Stimulated activated CD8-positive, alpha-beta memory T cell treated with anti-CD3 and anti-CD28 coated beads, Interleukin-15, amount 100 ng/mL, for 4 hours (primary cell): ENCODE results near the gene OR51B4.
"Not testable (repeated sequence)": the region's sequence is repeated elsewhere in the genome, so short reads cannot be mapped to it uniquely, and the experiment has no call there.

Experiments
- DNase-seq, 2 donors: peaks; one replicate each; pipeline ENCODE4 v3.0.0-alpha.2; 2020; ENCODE audit warnings: low read depth in 2 of 2

OR51B4 gene

DNA sequence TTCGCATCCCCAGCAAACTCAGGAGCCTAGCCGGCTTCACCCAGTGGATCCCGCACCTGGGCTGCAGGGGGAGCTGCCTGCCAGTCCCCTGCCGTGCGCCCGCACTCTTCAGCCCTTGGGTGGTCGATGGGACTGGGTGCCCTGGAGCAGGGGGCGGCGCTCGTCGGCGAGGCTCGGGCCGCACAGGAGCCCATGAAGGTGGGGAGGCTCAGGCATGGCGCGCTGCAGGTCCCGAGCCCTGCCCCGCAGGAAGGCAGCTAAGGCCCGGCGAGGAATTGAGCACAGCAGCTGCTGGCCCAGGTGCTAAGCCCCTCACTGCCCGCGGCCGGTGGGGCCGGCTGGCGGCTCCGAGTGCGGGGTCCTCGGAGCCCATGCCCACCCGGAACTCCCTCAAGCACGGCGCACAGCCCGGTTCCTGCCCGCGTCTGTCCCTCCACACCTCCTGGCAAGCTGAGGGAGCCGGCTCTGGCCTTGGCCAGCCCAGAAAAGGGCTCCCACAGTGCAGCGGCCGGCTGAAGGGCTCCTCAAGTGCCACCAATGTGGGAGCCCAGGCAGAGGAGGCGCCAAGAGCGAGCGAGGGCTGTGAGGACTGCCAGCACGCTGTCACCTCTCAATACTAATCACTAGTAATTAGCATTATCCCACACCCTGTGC is 7.3 kb downstream of the OR51B4 start:
- not testable (repeated sequence) for DNase-seq

DNA sequence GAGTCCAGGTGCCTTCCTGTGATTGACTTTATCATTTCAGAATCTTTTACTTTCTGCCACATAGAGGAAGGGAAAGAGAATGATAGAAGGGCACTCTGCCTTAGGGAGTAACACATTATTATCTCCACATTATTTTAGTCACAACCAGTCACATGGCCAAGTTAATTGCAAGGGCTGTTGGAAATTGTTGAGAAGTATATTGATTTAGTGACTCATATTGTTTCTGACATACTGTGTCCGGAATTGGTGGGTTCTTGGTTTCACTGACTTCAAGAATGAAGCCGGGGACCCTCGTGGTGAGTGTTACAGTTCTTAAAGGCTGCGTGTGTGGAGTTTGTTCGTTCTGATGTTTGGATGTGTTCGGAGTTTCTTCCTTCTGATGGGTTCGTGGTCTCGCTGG is 8.7 kb downstream of the OR51B4 start:
- no peak for DNase-seq

DNA sequence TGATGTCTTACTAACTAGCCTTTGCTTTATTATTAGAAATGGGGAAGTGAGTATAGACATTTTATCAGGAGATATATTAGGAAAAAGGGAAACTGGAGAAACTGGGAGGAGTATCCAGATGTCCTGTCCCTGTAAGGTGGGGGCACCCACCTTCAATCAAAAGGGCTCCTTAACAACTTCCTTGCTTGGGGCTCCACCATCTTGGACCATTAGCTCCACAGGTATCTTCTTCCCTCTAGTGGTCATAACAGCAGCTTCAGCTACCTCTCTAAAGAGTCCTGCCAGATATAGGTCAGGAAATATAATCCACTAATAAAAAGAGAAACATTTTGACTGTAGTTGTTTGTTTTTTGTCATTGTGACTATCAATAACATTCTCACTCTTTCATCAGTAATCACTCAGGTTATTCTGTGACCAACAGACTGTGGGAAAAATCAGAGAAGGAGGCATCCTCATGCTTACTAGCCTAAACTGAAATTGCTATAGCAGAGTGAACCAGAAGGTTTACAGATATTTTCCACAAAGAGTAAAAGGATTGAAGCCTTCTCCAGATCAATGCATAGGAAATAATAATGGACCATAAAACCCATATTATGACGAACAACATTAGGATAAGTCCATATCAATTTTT is 10.4 kb downstream of the OR51B4 start:
- no peak for DNase-seq

DNA sequence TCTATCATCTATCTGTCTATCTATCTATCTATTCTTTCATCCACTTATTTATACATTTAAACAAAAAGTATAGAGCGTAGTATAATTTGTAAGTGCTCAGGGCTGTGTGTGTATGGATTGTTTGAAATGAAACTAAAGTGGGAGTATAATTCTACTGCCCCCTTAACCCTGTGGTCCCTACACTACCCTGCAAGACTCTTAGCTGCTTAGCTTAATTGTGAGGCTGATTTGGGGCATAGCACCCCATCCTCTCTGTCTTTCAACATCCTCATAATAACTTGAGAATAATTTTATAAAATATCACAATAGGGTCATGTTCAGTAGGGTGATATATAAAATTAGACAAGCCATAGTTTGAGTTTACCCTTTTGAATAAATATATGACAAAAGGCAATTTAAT is 11.6 kb downstream of the OR51B4 start:
- no peak for DNase-seq

DNA sequence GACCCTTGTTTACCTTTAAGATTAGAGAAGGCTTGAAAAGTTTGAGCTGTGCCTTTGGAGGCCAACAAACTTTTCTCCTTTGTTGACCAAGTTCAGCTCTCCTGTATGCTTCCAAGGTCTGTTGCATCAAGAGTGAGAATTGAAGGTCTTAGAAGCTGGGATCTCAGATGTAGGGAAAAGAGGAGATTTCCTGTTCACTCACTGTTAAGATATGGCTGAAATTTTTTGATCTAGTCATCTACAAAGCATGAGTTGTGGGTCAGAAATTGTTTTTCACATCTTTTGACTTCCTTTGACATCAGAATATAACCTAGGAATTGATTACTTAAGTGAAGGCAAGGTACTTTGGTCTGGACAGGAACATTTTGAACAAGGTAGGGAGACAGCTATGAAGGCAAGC is 12.1 kb downstream of the OR51B4 start:
- DNase-seq, result no peak

DNA sequence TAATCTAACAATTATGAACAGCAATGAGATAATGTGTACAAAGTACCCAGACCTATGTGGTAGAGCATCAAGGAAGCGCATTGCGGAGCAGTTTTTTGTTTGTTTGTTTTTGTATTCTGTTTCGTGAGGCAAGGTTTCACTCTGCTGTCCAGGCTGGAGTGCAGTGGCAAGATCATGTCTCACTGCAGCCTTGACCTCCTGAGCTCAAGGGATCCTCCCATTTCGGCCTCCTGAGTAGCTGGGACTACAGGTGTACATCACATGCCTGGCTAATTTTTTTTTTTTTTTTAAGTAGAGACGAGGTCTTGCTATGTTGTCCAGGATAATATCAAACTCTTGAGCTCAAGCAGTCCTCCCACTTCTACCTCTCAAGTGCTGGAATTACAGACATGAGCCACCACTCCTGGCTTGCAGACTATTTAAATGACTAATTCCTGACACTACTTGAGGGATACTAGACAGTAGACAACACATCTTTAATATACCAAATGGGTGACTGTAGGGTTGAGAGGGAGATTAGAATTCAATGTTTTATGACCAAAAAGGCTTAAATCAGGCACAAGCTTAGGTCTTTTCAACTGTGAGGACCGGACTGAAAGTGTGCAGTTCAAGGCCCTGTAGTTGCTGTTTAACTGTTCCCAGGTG is 12.7 kb downstream of the OR51B4 start:
- no peak for DNase-seq

DNA sequence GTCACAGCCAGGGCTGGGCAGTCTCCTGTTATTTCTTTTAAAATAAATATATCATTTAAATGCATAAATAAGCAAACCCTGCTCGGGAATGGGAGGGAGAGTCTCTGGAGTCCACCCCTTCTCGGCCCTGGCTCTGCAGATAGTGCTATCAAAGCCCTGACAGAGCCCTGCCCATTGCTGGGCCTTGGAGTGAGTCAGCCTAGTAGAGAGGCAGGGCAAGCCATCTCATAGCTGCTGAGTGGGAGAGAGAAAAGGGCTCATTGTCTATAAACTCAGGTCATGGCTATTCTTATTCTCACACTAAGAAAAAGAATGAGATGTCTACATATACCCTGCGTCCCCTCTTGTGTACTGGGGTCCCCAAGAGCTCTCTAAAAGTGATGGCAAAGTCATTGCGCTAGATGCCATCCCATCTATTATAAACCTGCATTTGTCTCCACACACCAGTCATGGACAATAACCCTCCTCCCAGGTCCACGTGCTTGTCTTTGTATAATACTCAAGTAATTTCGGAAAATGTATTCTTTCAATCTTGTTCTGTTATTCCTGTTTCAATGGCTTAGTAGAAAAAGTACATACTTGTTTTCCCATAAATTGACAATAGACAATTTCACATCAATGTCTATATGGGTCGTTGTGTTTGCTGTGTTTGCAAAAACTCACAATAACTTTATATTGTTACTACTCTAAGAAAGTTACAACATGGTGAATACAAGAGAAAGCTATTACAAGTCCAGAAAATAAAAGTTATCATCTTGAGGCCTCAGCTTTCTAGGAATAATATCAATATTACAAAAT is 13.4 kb downstream of the OR51B4 start:
- no peak for DNase-seq

DNA sequence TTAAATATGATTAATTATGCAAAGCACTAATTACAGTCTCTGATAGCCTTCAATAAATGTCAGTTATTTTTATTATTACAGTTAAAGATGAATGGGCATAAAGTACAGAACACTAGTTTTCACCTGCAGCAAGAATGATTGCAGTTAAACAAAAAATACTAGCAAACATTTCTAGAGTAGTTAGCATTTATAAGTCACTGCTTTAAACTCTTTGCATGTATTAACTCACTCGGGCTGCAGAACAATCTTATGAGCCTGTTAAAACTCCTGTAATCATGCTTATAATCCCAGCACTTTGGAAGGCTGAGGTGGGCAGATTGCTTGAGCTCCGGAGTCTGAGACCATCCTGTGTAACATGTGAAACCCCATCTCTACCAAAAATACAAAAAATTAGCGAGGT is 14.8 kb downstream of the OR51B4 start:
- DNase-seq, result no peak

DNA sequence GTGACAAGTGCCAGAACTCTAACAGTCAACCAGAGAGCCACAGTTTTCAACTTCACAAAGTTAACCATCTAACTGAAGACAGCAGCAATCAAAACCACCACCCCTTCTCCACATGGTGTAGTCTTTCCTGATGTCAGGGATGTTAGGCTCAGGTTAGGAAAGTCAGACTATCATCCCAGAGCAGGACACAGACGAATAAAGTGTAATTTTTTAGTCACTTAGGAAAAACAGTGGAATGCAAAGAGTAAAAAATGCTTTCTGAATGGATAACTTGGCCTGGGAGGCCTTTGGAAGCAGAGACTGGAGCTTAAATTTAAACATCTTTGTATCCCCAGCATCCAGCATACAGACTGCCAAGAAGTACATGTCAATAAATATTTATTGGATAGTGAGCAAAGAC is 15.4 kb downstream of the OR51B4 start:
- no peak for DNase-seq

DNA sequence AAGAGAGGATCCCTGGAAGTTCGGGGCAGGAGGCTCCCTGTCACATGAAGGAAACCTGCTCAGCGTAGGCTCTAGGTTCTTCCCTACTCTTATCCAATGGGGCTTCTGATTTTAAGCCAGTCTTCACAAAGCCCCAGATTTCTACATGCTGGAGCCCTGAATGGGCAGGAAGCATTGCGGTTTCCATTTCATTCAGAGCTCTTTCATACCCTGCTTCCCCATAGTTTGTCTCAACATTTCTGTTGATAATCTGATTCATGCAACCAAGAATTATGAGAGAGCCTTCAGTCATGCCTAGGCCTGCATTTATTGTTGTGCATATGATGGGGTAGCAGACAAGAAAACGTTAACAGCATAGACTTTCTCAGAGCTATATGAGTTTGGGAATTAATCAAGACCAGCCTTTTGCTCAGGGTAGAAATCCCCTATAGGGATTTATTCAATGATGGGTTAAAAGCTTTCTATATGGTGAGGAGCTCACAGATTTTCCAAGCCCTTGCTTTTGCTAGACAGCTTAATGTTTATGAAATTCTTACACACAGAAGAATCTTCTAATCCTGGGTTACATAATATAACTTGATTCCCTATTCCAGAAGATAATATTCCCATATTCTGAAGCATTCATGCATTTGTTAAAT is 15.9 kb downstream of the OR51B4 start:
- no peak for DNase-seq

DNA sequence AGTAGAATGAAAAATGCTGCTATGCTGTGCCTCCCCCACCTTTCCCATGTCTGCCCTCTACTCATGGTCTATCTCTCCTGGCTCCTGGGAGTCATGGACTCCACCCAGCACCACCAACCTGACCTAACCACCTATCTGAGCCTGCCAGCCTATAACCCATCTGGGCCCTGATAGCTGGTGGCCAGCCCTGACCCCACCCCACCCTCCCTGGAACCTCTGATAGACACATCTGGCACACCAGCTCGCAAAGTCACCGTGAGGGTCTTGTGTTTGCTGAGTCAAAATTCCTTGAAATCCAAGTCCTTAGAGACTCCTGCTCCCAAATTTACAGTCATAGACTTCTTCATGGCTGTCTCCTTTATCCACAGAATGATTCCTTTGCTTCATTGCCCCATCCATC is 17.1 kb downstream of the OR51B4 start:
- no peak for DNase-seq

DNA sequence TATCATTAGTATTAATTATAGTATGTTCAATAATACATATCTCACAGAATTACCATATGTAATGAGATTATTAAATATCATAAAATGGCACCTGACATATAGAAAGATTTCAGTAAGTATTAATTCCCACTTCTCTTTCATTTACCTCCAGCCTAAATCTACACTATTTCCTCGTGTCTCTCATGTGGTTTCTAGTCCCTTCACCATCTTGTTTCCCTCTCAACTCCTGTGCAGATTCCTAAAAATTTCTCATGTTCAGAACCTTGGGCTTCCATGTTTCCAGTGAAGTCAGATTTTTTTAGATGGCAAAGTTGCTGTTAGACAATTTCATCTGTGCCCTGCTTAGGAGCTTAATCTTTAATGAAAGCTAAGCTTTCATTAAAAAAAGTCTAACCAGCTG is 17.9 kb downstream of the OR51B4 start:
- DNase-seq, result no peak

DNA sequence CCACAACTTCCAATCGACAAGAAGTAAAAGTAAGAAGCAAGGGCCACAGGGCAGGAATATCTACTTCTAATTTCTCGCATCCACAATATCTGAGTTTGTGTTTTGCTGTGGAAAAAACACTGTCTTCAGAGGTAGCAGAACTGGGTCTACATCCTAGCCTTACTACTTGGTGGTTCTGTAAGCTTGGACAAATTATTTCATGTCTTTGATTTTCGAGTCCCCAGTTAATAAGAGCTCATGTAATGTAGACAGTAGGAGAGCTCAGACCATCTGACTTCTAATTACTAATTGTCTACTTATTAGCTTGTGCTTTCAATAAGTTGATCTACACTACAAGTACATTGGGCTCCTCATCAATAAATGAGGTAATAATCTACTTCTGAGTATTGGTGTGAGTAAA is 18.7 kb downstream of the OR51B4 start:
- no peak for DNase-seq

DNA sequence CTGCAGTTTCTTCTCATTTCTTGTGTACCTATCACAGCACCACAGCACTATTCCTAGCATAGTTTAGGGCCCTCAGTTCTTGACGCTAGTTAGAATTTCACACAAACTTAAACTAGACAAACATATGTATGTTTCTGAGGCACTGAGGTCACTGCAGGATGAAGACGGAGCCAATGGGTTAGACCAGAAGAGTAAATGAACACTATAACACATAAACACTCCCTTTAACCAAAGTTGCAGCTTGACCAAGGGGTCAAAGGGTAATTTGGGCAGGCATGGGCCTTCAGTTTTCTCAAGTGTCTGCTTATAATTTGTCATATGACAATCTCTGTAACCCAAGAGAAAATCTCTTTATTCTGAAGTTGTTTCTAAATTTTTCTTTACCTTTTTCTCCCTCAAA is 19.1 kb downstream of the OR51B4 start:
- no peak for DNase-seq

DNA sequence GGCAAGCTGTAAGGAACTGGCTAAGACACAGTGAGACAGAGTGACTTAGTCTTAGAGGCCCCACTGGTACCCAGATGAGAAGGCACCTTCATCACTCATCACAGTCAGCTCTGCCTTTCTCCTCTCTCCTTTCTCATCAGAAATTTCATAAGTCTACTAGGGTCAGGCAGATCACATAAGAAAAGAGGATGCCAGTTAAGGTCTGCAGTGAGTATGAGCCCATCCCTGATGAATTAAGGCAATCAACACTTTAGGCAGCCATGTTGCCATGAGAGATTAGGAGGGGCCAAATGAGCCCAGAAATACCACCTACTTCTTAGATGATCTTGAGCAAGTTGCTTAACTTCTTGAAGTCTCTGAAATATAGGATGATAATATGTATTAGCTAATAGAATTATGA is 20.1 kb downstream of the OR51B4 start:
- no peak for DNase-seq

DNA sequence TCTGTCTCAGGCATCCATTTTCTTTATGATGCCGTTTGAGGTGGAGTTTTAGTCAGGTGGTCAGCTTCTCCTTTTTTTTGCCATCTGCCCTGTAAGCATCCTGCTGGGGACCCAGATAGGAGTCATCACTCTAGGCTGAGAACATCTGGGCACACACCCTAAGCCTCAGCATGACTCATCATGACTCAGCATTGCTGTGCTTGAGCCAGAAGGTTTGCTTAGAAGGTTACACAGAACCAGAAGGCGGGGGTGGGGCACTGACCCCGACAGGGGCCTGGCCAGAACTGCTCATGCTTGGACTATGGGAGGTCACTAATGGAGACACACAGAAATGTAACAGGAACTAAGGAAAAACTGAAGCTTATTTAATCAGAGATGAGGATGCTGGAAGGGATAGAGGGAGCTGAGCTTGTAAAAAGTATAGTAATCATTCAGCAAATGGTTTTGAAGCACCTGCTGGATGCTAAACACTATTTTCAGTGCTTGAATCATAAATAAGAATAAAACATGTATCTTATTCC is 21.1 kb downstream of the OR51B4 start:
- DNase-seq, result no peak

DNA sequence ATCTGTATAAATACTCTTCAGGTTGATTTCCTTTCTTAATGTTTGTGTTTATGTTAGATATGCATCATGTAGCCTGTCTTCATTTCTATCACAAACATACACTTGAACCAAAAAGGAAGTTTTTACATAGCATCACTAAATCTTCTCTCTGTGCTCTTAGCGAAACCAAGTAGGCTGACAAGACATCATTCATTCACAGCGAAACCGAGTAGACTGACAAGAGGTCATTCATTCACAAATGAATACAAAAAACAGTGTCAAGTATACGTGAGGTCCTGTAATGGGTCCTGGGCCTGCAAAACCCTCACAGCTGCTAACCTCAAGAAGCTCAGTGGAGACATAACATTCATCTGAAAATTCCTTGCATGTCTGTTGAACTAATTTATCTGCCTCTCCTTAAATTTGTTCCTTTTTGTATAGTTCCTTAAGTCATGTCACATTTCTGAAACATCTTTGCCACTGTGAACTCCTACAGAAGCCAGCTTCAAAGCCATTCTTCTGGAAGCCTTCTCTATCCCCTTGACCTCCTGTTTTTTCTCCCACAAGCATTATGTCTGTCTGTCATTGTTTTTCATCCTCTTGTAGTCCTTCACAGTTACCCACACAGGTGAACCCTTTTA is 22.2 kb downstream of the OR51B4 start:
- no peak for DNase-seq

DNA sequence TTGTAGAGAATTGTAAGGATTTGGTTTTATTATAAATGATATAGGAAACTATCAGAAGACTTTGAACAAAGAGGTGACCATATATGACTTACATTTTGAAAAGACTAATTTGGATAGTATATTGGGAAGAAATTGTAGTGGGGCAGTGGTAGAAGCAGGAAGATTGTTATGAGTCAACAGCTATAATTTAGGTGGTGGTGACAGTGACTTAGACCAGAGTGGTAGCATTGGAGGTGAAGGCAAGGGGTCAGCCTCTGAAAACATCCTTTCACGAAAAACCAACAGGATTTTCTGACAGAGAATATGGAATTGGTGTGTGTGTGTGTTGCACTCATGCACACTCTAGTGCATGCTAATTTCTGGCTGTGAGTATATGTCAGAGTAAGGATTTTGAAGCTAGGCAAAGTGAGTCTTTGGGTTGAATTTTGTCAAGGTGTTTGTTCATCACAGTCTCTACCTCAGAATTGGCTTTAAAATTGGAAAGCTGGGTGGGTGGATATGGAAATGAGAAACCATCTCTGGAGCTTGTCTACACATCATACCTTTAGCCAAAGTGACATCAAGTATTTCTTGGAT is 23.9 kb downstream of the OR51B4 start:
- DNase-seq, result no peak

DNA sequence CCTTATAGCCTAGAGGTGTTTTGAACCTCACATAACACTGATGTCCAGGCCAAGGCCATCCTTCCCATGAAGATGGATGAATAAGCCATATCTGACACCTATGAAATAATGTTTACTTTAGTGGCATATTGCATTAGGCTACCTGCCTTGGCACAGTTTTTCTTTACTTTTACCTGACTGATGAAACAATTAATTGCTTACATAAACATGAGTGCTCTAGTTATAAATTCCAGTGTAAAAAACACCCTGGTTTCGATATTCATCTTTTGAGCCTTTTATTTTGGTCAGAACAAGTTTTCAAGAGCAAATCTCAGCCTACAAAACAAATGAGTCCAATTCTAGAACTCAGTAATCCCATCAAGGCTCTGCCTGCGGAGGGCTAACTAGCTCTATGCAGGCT is 25.0 kb downstream of the OR51B4 start:
- DNase-seq, result no peak

DNA sequence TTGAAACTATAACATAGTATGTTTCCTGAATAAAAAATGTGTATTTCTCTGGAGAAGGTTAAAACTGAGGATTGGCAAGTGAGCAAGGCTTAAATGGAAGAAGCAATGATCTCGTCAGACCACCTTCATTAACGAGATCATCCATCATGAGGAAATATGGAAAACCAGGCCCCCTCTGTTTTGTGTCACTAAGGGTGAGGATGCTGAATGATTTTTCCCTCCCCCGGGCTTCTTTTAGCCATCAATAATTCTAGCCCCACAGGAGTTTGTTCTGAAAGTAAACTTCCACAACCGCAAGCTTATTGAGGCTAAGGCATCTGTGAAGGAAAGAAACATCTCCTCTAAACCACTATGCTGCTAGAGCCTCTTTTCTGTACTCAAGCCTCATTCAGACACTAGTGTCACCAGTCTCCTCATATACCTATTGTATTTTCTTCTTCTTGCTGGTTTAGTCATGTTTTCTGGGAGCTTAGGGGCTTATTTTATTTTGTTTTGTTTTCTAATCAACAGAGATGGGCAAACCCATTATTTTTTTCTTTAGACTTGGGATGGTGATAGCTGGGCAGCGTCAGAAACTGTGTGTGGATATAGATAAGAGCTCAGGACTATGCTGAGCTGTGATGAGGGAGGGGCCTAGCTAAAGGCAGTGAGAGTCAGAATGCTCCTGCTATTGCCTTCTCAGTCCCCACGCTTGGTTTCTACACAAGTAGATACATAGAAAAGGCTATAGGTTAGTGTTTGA is 26.2 kb downstream of the OR51B4 start:
- no peak for DNase-seq
